ENCODE data around the gene CGB3.

The CGB3 gene

DNA sequence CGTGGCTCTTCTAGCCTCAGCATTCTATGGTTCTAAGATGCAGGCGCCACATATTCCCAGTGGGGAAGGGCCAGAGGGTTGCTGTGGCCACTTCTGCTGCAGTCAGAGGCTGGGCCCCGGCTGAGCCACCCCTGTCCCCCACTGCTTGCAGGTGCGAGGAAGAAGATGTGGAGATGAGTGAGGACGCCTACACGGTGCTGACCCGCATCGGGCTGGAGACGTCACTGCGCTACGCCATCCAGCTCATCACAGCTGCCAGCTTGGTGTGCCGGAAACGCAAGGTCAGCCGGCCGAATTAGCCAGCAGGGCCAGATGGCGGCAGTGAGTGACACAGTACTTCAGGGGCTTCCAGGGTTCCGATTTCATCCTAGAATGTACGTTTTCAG, 9.3 kb downstream of the CGB3 start:
- DNase-seq: no peak

DNA sequence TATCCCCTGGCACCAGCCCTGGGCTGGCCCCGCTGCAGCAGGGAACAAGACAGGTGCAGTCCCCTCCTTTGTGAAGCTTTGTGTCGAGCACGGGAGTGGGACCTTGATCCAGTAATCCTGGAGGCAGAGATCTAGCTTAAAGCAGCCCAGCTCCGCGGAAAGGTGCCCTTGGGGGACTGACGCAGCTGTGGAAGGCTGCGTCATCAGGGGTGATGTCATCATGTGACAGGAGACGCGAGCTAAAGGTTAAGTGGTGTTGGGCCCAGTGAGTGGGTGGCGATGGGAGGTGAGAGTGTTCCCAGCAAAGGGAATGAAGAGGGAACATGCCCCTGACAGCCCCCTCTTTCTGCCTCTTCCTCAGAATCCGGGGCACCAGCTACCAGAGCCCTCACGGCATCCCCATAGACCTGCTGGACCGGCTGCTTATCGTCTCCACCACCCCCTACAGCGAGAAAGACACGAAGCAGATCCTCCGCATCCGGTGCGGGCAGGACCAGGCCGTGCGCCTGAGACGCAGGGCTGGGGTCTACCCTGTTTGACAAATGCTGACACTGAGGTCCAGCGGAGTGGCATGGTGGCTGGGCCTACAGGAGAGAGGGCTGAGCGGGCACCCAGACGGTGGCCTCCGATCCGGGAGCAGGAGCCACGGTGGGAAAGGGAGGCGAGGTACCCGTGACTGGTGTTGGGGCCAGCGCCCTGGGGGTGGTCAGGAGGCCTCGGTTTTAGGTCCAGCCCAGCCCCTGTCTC, 9.8 kb downstream of the CGB3 start:
- DNase-seq: no peak

GRCh38 chr19:49011194-49011593, 12.9 kb downstream of the CGB3 start:
- no peak for DNase-seq

DNA sequence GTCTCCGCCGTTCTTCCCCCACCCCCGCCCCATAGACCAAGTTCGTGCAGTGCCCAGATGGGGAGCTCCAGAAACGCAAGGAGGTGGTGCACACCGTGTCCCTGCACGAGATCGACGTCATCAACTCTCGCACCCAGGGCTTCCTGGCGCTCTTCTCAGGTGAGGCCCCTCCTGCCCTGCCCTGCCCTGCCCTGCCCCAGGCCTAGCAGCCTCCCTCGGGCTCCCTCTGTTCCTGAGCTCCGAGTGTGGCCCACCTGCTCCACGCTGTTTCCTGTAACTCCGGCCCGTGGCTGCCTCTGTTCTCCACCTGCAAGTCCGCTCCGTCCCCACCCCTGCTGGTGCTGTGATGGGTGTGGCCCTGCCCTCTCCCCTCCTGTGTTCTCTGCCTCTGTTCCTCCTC, 13.7 kb downstream of the CGB3 start:
- no peak for DNase-seq

DNA sequence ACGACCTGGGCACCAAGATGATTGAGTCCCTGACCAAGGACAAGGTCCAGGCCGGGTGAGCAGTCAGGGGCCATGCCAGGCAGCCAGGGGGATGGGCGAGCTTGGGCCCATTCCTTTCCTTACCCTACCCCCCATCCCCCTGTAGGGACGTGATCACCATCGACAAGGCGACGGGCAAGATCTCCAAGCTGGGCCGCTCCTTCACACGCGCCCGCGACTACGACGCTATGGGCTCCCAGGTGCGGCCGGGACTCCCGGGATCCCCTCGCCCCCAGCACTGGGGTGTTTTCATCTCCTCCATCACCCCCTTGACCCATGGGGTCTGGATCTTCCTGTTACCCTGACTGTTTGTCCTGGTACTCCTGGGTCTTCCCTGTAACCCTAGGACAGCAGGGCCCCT, 14.3 kb downstream of the CGB3 start:
- DNase-seq: no peak

GRCh38 chr19:49006905-49007304, 17.2 kb downstream of the CGB3 start:
- no peak for DNase-seq

DNA sequence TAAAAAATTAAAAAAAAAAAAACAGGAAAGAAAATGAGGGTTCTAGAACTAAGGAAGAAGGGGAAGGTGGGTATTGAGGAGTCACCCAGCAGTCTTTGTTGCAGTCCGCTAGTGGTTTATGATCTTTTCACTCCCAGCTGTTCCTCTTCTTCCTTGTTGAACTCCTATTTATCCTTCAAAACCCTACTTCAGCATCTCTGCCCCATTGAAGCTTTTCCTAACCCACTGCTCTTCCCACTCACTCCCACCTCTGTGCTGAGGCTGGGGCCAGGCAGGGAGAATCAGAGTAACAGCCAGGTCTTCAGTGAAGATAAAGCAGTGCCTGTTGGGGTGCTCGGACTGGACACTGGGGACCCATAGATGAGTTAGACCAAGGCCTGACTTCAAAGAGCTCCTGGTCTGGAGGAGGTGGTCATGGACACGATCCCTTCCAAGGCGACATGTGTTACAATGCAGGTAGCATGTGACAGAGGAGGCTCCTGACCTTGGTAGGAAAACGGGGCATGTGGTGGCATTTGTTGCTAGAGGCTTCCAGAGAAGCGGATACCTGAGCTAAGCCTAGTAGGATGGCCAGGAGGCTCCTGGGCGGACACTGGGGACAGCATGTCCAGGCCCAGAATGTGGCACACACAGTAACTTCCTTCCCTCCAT, 19.0 kb downstream of the CGB3 start:
- no peak for DNase-seq

- no peak for DNase-seq
Observed at GRCh38 chr19:49004133-49004532, 20.0 kb downstream of the CGB3 start.

- DNase-seq: no peak
Observed at GRCh38 chr19:48999481-49000325, 24.4 kb downstream of the CGB3 start.

- no peak for DNase-seq
Observed at GRCh38 chr19:48997972-48998371, 26.2 kb downstream of the CGB3 start.

- no peak for DNase-seq
Observed at GRCh38 chr19:48994035-48994386, 30.1 kb downstream of the CGB3 start.

GRCh38 chr19:48993175-48994034, 30.7 kb downstream of the CGB3 start, which contains the start of the genes GYS1 and RUVBL2:
Gene GYS1, minus strand, starts transcription at chr19:48993309. Its CDS starts 197 bp downstream, at chr19:48993112.
Gene RUVBL2, plus strand, starts transcription at chr19:48993887. Its CDS starts 25 bp downstream, at chr19:48993912.
- peak; percentile 100 for DNase-seq

DNA sequence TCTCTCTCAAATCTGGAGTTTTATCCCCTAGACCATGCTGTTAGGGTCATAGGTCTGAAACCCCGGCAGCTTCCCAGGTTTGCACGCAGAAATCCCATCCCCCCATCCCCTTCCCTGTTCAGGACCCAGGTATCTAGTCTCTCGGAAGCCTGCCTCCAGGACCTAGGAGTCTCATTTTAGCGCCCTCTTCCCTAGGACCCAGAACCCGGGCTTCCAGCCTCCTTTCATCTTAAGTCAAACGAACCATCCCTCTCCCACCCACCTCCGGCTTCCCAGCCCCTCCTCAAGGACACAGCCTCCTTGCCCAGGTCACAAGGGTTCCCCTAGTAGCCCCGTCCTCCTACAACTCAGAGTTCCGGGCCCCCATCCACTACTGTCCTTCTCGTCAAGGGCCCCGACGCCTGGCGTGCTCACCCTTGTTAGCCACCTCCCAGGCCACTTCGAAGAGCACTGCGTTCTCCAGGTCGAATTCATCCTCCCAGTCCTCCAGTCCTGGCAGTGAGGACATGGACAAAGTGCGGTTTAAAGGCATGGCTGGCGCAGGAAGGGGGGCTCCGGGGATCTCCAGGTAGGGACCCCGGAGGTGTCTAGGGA, 31.5 kb downstream of the CGB3 start:
- no peak for DNase-seq

GRCh38 chr19:48991873-48992580, 32.1 kb downstream of the CGB3 start:
- DNase-seq: peak; percentile 75

GRCh38 chr19:48991011-48991609, 33.0 kb downstream of the CGB3 start:
- no peak for DNase-seq

DNA sequence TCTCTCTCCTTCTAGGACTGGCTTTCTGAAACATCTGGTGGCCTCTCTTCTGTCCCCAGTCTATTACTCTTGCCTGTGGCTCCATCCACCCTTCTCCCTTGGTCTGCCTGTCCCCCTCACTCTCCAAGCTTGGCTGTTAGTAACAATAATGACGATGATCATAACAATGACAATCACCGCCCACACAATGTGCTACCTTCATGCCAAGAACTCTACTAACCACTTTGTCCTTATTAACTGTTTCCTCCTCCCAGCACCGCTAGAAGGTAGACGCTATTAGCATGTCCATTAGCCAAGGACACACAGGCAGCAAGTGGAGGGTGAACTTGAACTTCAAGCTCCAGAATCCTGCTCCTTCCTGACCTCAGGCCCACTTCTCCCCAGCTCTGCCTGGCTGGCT, 33.7 kb downstream of the CGB3 start:
- no peak for DNase-seq

DNA sequence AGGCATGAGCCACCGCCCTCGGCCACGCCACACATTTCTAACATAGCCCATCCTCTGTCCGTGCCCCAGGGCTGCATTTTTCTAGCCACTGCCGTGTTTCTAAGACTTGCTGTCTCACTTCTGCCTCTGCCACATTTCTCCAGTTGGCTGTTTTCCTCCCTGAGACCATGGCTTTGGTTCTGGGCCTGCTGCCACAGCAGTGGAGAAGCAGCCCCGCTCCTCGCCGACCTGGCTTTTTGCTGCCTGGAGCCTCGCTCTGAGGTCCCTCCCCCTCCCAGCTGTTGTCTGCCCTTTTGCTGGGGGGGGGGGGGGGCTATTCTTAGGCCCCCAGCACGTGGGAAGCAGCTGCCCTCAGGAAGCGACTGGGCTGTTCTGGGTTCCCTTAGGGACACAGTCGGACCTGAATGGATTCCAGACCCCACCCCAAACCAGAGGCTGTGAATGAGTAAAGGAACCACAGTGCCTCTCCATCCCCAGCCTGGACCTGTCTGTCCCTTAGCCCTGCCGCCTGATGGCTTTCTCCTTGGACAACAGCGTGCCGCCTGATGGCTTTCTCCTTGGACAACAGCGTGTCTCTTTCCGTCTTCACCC, 34.3 kb downstream of the CGB3 start:
- DNase-seq: peak; percentile 72

GRCh38 chr19:48988860-48989259, 35.3 kb downstream of the CGB3 start:
- DNase-seq: no peak

GRCh38 chr19:48988286-48988685, 35.8 kb downstream of the CGB3 start:
- no peak for DNase-seq

DNA sequence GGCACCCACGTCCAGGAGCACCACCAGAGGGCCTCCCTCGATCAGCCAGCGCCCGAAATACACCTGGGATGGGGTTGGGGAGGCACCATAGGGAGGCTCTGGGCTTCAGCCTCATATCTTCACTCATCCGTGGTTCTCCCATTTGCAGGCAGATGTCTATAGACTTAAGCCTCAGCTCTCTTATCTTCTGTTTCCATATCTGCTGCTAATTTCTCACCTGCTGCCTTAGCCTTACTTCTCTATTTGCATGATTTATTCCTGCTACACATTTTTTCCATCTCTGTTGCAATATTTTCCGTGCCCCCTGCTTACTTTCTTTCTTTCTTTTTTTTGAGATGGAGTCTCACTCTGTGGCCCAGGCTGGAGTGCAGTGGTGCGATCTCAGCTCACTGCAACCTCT, 36.8 kb downstream of the CGB3 start:
- no peak for DNase-seq

DNA sequence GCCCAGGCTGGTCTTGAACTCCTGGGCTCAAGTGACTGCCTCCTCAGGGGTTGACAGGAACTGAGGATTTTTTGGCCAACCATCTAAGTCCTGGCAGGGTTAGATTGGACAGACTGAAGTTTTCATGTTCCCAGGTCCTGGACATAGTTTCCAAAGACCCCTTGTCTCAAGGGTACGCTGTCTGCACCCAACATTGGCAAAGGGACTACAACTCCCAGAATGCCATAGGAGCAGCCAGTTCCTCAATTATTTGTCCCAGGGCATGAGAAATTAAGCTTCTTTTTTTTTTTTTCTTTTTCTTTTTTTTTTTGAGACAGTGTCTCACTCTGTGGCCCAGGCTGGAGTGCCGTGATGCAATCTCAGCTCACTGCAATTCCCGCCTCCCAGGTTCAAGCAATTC, 37.9 kb downstream of the CGB3 start:
- no peak for DNase-seq

All from femur (tissue), 1 donor.